IPS-NIHi11 (cell line): ENCODE data around the gene ZNF319.
A peak's percentile ranks its signal among the peaks of the same experiment; 100 is the strongest.

Experiments used
- DNase-seq: peaks from one replicate; pipeline ENCODE4 v3.0.0; 2012; ENCODE audit warnings: mixed read lengths, low spot score

ZNF319 gene

GRCh38 chr16:58037365-58038057 is 37.0 kb upstream of the ZNF319 start:
- no peak for DNase-seq

- no peak for DNase-seq
Observed at GRCh38 chr16:58036943-58037342, 36.5 kb upstream of the ZNF319 start.

DNA sequence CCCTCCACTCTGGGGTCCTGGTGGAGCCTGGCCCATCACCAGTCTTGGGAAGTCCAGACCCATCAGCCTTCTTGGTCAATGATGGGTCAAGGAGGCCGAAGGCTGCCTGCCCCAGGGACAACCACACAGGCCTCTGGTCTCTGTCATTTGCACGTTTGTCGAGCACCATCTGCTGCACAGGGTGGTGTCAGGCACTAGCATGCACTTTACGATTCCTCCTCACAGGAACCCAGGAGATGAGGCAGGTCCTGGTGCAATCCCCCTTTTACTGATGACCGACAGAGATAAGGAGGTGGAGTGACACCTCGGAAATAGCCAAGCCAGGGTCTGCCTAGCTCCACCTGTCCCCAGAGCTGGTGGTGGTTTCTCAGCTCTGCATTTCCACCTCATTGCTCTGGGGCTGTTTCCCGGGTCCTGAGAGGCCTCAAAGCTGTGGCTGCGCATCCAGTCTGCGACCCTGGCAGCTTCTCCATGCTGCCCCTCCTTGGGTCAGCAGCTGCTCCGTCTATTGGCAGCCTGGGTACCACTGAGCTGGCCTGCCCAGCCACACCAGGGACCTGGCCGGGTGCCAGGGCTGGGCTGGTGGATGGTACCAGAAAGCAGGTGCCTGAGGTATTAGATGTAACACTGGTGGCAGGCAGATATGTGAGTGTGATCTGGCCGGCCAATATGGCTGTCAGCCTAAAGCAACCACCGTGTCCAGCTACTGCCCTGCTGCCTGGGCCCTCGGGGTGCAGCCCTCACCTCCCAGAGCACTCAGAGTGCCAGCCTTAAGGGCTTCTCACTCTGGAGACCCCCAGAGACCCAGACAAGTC is 35.1 kb upstream of the ZNF319 start:
- DNase-seq = no peak

DNA sequence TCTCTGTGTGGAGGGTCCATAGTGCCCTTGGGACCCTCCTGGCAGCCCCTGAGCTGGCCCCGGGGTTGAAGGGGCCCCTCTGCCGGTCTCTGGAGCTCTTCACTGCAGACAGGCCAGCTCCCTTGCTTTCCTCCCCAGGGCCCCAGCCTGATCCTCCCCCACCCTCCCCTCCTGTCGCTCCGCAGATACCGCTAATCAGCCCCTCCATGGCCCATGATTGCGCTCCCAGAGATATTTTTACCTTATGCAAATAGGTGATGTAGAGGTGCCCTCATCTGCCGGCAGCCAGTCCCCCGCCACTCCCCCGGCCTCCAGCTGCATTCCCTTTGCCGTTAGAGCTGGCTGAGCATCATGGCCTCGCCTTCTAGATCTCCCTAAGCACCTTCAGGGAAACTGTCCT is 34.3 kb upstream of the ZNF319 start:
- no peak for DNase-seq

DNA sequence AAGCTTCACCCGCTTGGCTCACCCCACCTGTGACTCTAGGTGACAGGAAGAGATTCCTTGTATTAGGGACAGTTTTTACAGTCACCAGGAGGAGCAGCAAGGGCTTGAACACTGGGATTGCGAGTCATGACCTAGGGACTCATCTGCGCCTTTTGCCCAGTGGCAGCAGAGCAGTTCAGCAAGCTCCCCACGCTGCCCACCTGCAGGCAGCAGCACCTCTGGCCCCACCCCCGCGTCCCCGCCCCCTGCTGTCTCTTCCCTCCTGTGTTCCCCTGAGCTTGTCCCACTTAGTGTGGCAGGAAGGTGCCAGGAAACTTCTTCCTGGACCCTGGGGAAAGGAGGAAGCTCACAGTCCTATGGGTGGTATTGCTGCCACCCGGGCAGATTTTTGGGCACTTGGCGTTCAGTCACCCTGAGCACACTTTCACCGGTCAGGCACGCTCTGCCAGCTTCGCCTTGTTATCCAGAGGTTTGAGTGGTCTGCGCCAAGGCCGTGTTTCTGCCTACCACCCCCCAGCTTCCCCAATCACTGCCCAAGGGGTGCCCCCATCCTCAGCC is 33.7 kb upstream of the ZNF319 start:
- DNase-seq = no peak

DNA sequence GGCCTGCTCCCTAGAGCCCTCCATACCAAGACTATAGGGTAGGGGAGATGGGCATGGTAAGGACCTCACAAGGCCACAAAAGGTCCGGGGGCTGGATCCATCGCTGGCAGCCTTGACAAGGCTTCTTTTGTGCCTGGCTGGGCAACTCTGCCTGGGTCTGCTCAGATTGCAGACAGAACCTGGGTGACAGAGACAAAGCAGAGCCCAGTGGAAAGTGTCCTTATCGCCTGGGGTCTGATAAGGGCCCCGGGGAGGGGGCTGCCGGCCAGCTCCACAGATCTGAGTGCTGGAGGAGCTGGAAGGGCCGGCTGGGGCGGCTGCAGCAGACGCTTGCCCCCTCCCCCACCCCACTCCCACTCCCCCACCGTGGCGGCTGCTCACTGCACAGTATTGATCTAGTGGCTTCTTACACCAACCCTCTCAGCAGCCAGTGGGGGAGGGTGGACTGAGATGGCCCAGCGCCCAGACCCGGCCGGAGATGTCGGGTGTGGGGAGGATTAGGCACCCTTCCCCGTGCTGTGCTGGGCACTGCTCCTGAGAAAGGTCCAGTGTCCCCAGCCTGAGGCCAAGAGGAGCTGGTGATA is 32.3 kb upstream of the ZNF319 start:
- no peak for DNase-seq

- DNase-seq = no peak
Observed at GRCh38 chr16:58031016-58031800, 30.7 kb upstream of the ZNF319 start.

- no peak for DNase-seq
Observed at GRCh38 chr16:58030136-58030840, 29.8 kb upstream of the ZNF319 start.

DNA sequence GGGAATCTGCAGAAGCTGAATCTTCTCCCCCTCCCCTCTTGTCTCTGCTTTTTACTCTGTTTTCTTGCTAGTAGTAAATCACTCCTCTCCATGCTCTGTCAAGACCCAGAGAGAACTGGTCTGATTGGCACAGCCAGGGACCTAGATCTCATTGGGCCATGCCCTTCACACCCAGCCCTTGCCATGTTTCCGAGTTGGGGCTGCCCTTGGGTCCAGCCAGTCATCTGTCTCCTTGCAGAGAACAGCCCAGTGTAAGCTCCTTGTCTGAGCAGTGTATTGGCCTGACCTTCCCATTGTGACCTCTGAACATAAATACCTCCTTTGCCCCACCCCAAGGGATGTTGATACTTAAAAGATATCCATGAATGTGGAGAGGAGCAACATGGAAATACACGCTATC is 28.9 kb upstream of the ZNF319 start:
- DNase-seq = no peak

DNA sequence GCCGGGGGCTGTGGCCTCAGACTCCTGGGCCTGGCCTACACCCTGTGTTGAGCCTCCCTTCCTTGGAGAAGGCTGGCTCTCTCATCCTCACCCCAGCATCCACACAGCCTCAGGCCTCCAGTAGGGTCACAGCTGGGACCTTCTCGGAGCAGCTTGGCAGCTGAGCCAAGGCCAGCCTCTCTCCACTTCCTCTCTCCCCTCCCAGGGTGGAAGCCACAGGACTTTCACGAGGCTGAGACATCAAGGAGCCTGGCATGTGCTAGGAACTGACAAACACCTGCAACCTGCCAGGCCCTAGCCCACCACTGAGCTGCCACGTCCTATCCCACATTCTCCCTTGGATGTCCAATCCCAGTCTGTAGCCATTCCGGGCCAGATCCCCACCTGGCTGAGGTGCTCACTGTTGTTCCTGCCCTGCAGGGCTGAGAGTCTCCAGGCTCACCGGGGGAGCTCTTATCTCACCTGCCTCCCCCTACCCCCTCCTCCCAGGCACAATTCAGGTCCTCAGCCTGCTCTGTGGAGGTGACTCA is 28.1 kb upstream of the ZNF319 start:
- DNase-seq = no peak

GRCh38 chr16:58027916-58028455 is 27.5 kb upstream of the ZNF319 start:
- no peak for DNase-seq

DNA sequence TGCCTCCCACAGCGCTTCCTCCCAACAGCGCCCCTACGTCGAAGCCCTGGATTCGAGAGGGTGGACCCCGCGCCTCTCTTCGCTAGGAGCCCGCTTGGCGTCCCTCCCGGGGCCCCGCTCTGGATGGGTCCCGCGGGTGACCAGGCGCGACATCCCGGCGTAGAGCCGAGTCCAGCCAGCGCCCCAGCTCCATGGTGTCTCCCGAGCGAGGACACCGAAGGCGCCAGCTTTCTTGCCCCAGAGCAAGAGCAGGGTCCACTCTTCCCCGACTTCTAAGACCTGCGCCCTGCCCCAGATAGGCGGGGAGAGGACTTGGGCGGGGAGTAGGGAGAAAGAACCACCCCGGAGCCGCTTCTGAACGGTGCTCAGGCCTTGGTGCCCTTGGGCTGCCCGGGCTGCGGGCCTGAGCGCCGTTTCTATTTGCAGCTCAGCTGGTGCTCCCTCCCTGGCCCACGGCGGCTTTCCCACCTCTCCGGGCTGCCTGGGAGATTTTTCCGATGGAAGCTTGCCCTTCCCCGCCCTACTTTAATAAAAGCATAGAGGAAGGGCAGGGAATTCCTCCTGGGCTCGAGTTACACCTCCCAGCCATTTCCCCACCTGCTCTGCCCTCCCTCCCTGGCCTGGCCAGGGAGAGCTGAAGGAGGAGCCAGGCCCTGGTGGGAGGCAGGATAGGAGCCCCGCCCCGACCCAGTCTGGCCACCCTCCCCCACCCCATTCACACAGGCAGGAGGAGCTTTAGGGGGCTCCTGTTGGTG is 26.9 kb upstream of the ZNF319 start:
- peak; percentile 89 for DNase-seq

DNA sequence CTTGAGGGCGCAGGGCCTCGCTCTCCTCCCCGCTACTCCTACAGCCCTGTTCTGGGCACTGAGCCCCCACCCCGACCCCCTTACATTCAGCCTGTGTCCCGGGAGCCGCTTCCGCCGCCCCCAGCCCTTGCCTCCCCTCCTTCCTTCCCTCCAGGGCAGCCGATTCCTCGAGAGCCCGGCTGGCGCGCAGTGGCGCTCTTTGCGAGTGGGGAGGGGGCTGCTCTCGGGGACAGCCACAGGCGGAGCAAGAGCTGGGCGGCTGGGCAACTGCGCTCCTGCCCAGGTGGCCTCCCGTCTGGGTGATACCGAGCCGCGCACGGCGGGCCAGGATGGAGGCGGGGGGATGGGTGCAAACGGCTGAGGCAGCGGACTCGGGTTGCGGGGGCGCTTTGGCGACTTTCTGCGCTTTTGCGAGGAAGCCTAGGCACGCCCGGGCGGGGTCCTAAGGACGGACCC is 26.3 kb upstream of the ZNF319 start:
- no peak for DNase-seq

GRCh38 chr16:58026139-58026704 is 25.8 kb upstream of the ZNF319 start:
- DNase-seq = peak; percentile 56

GRCh38 chr16:58025351-58026138 is 25.1 kb upstream of the ZNF319 start, which contains the start of gene MMP15:
TSS of gene MMP15 (plus strand) at chr16:58025754. CDS start at chr16:58026351, 597 bp downstream.
- DNase-seq = peak; percentile 88

DNA sequence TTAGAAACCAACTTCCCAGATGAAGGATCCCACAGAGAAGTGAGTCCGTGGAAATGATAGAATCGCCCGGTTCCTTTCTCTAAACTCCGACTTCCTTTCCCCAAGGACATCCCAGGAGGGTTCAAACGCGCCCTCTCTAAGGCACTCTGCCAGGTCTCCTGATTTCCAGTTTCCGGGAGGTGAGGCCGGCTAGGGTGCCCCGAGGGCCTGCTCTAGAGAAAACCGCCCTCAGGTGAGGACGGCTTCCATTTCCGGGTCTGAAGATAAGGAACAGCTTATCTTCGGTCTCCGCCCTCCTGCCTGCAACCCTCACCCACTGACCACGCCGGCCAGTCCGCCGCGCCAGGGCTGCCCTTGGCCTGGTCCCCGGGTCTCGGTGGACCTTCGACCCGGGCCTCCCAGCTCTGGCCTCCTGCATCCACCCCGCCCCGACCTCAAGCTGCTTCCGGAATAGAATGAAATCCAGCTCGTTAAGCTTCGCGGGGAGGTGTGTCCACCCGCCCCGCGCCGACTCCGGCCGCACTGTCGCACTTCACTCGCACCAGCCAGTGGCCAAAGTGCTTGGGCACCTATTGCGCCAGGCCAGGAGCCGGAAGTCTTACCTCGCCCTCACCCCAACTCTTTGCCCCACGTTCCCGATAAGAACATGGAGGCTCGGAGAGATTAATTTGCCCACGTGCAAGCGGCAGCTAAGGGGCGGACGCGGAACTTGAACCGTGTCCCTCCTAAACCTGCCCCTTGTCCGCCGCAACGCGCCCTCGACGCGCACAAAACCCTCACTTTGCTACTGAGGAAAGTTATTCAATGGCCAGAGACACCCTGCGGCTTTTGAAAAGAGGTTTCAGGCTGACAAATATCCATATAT is 24.2 kb upstream of the ZNF319 start:
- no peak for DNase-seq

DNA sequence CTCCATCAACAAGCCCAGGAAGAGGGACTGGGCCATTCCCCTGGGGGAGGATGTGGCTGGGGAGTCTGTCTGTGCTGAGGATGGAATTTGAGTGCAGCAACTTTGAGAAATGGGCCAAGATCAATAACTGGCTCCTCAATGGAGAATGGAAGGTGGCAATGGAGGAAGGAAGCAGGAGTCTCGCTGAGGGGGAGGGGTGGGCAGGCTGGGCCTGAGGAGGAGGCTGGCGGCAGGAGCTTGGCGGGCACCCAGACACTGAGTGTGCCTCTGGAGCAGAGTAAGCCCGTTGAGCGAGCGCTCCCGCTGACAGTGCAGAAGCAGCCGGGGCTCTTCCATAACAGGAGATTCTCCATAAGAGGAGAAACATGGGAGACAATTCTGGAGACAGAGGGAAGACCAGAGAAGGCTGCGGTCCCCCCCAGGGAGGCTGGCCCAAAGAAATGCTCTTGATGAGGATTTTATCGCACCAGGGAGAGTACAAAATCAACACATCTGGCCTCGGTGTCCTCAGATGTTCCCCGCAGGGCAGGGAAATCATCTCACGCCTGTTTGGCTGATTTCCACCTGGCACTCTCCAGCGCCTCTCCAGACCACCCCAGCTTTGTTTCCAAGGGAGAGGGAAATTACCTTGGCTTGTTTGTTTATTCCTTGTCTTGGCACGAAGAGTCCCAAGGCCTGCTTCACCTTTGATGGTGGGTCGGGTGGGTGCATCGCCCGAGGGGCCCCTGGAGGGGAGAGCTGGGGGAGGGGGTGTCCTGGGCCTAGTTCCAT is 22.3 kb upstream of the ZNF319 start:
- no peak for DNase-seq
